Cerebellar nuclear complex (tissue), 1 donor: ENCODE results near the gene CELSR2.
A peak's percentile ranks its signal among the peaks of the same experiment; 100 is the strongest.
"Not testable (repeated sequence)": the region's sequence is repeated elsewhere in the genome, so short reads cannot be mapped to it uniquely, and the experiment has no call there.

ENCODE experiments used
- DNase-seq, 2 experiments: peaks; one replicate each; lab custom pipeline; 2025; lab: John Stamatoyannopoulos, UW

The CELSR2 gene

GRCh38 chr1:109277434-109278204 is 28.3 kb downstream of the CELSR2 start:
- no peak for DNase-seq

GRCh38 chr1:109279615-109280278 is 30.4 kb downstream of the CELSR2 start:
- DNase-seq, result no peak

DNA sequence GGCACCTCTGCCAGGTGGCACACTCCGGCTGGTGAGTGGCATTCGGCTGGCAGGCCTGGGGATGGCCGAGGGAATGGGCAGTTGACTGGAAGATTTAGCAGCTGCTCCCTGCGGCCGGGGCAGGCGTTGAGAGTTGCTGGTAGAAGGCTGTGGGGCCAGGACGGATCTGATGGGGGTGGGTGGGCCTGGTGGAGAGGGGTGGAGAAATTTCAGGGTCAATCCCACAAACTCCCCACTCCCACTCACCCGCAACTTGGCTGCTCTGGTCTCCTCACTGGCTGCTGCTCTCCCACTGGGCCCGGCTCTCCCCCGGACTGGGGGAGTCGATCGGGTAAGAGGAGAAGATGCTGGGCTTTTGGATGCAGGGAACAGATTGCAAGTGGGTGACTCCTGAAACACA is 31.5 kb downstream of the CELSR2 start:
- no peak for DNase-seq

DNA sequence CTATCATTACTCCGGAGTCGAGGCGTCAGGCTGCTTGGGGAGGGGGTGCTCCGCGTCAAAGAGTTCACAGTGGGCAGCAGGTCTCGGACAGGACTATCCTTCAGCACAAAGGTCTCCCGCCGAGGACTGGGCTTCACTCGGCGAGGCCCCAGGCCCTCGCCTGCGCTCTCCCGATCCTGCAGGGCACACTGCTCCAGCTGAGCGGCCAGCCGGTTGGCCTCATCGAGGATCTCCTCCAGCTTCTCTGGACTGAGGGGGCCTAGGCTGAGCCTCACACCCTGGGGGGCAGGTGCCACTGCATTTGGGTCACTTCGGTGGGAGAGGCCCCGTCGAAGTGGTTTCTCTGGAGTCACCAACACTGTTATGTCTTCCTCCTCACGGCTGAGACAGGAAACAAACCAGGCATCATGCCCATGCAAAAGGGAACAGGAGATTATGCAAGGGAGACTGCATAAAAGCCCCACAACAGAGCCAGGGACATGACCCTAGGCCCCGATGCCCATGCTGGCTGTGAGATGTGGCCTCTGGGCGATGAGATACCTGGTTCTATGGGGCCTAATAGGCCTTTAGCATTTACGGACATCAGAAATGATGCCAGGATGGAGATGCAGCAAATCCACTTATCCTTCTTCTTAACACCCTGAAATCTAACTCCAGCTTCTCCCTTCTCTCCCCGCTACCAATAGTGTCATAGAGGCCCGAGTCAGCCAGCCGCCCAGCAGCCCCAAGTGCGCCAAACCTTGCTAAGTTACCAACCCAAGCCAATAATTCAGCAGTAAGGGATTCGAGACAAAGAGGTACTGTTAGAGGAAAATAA is 32.5 kb downstream of the CELSR2 start:
- DNase-seq, result no peak

GRCh38 chr1:109282497-109282951 is 33.2 kb downstream of the CELSR2 start:
- DNase-seq, result no peak

DNA sequence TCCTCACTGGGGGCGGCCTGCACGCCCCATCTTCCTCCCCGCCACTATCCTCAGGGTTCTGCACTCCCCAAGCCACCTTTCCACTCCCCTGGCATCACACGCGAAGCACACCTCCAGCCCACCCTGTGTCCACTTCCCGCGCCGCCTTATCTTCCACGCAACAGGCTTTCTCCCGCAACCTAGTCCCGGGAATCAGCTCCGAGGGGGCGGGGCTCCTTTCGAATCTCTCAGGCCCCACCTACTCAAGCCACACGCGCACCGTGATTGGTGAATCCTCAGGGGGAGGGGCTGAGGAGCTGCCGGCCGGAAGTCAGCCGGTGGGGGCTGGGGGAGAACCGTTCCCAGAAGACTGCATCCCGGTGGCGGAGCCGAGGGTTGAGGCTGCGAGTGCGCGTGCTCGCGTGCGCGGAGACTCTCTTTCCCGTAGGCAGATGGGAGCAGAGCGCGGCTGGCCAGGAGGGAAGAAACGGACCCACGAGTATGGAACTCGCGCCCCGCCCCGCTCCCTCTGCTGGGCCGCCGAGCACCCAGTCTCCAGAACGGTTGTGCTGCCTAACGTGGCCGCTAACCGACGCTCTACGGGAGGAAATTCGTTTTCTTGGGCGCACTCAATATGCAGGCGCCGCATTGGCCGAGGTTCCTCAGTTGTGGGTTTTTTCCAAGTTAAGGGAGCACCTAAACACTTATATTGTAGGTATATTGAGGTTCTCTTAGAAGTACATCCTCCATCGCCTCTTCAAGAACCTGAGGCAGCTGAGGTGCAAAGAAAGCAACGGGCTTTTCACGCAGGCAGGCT is 33.8 kb downstream of the CELSR2 start, which contains the start of gene PSRC1:
Gene PSRC1 (minus strand): TSS at position 194 of the 796 bp plus-strand sequence.
- peak; percentile 88 to 96 for DNase-seq

DNA sequence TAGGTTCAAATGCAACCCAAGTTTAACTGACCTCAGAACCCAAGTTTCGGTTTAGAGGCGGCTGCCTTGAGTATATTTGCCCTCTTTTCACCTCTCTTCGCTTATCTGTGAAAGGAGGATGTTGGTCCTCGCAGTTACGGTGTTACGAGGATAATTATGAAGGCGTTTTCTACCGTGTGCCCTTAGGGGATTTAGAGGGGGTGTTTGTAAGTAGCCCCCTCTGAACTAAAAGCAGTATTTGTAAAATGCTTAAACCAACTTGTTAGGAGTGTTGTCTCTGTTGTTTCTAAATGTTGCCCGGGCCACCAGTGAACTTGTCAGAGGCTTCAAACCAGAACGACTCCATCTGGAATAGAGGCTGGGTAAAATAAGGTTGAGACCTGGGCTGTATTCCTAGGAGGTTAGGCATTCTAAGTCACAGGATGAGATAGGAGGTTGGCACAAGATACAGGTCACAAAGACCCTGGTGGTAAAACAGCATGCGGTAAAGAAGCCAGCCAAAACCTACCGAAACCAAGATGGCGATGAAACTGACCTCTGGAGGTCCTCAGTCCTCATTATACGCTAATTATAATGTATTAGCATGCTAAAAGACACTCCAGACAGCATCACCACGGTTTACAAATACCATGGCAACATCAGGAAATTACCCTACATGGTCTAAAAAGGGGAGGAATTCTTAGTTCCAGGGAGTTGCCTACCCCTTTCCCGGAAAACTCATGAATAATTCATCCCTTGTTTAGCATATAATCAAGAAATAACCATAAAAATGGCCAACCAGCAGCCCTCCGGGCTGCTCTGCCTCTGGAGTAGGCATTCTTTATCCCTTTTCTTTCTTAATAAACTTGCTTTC is 34.6 kb downstream of the CELSR2 start:
- DNase-seq, result no peak

DNA sequence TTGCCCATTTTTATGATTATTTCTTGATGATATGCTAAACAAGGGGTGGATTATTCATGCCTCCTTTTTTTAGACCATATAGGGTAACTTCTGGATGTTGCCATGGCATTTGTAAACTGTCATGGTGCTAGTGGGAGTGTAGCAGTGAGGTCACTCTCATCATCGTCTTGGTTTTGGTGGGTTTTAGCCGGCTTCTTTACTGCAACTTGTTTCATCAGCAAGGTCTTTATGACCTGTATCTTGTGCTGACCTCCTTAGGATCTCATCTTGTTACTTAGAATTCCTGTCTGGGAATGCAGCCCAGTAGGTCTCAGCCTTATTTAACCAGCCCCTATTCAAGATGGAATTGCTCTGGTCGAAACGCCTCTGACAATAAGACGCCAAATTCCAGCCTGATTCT is 37.4 kb downstream of the CELSR2 start:
- DNase-seq, result not testable (repeated sequence)

- no peak for DNase-seq
Measured at GRCh38 chr1:109290137-109290536, 40.8 kb downstream of the CELSR2 start.

GRCh38 chr1:109290998-109291397 is 41.7 kb downstream of the CELSR2 start:
- DNase-seq, result no peak

- DNase-seq, result no peak
Measured at GRCh38 chr1:109292364-109292763, 43.0 kb downstream of the CELSR2 start.

GRCh38 chr1:109293026-109293425 is 43.7 kb downstream of the CELSR2 start:
- DNase-seq, result no peak

- DNase-seq, result no peak
Measured at GRCh38 chr1:109294481-109294880, 45.1 kb downstream of the CELSR2 start.

DNA sequence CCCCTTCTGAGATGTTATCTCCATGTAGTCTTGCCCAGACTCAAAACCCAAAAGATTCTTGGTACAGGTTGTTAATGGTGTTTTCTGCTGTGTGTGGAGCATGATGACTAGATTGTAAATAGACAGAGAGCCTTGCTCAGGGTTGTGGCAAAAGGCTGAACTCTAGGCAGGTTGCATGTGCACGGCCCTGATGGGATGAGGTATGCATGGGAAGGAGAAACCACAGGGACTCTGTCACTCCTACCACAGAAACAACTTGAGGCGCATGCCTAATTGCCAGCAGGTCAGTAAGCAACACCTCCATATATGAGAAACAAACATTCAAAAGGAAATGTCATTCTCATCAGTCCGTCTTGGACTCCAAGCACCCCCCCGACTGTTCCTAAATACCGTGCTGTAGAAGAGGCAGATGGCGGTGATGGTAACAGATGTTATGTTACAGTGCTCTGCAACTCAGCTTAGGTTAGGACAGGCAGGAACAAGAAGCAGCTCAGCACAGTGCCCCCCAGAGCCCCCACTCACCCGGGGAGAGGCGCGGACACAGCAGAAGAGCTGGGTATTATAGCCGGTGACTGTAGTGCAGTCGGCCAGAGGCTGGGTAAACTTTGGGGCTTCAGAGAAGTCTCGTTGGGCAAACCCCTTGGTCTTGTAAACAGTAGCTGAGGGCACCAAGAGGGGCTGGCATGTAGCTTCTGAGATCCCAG is 46.5 kb downstream of the CELSR2 start:
- DNase-seq, result no peak

GRCh38 chr1:109296782-109297181 is 47.4 kb downstream of the CELSR2 start:
- DNase-seq, result no peak

DNA sequence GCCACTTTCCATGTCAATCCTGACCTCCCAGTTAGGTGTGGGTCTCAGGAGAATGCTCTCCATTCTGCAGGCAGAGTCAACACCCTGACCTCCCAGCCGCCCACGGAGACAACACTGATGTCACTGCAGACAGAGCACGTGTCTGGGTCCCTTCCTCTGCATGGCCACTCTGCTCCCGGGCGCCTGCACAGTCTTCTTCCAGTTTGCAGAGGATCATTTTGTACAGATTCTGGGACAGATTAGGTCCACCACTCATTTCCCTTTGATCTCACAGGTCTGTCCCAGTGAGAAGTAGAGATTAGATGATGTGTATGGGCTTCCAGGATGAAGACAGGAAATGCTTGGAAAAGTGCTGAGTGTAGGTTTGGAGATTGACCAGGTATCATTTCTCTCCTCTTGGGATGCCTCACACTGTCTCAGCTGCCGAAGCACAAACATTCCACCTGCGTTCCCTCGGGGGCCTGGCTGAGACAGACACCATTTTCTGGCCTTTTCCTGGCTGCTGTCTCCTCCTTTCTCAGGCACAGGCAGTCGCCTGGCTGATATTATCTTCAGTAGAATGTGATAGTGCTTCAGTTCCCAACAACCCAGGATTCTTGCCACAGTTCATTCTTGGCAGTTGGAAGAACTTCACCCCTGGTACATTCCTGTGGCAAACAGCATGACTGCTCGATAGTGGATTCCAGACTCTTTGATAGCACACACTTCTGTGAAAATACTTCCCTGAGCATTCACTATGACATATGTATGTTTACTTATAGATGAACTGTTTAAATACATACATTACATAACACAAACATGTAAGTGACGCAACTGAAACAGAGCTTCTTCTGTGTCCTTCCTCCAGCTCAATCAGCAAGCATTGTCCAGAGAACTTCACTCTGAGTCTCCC is 49.6 kb downstream of the CELSR2 start:
- DNase-seq, result no peak

GRCh38 chr1:109299558-109300343 is 50.4 kb downstream of the CELSR2 start:
- no peak for DNase-seq

GRCh38 chr1:109300650-109301151 is 51.4 kb downstream of the CELSR2 start:
- DNase-seq, result no peak
